GM12891 (cell line): ENCODE measurements around the gene USP17L13.
"Not testable (repeated sequence)": the region's sequence is repeated elsewhere in the genome, so short reads cannot be mapped to it uniquely, and the experiment has no call there.

ENCODE experiments used
- PAX5 ChIP-seq: IDR thresholded peaks from 2 replicates; pipeline ENCODE4 v1.6.1; 2011; ENCODE audit warnings: low read length, moderate library complexity, mild to moderate bottlenecking; ENCODE audit not compliant: insufficient read depth, severe bottlenecking
- POLR2A ChIP-seq: IDR thresholded peaks from 2 replicates; pipeline ENCODE4 v1.6.1; 2011; ENCODE audit warnings: low read depth, low read length, control low read depth
- POLR2AphosphoS5 ChIP-seq: IDR thresholded peaks from 2 replicates; pipeline ENCODE4 v1.6.1; 2011; ENCODE audit warnings: low read depth, low read length, control low read depth
- SPI1 ChIP-seq: IDR thresholded peaks from 2 replicates; pipeline ENCODE4 v1.6.1; 2011; ENCODE audit warnings: low read depth, low read length, control low read depth
- TAF1 ChIP-seq: IDR thresholded peaks from 2 replicates; pipeline ENCODE4 v1.6.1; 2011; ENCODE audit warnings: low read depth, low read length, control low read depth

DNA sequence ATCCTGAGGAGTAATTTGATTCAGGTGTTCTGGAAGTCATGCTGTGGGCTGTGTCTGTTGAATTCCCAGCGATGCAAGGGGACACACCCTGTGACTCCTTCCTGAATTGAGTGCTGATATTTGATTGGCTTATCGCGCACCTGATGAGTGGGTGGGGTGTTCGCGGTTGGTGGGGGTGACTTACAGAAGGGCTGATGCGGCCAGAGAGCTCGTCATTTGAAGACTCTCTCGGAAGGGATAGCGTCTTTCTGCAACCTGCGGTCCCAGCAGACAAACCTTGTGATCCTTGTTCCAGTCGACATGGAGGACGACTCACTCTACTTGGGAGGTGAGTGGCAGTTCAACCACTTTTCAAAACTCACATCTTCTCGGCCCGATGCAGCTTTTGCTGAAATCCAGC lies 18.9 kb downstream of the USP17L13 start, which contains the start of gene USP17L17:
- TF ChIP-seq POLR2AphosphoS5, POLR2A, TAF1, SPI1, PAX5: not testable (repeated sequence)
